Urinary bladder (tissue), 4 donors: Measurements from ENCODE around the gene RGL3. TPM values are rescaled to one million over a fixed set of nuclear protein-coding genes. Genes with fewer than 3 reads are reported as not detected.
"Not testable (repeated sequence)": the region's sequence is repeated elsewhere in the genome, so short reads cannot be mapped to it uniquely, and the experiment has no call there.

Experiments
- DNase-seq: peaks from one replicate; pipeline ENCODE4 v3.0.0-alpha.2; 2015; ENCODE audit errors: extremely low spot score
- H3K27ac ChIP-seq: one replicate; pipeline ENCODE4 v1.5.1; 2013; ENCODE audit warnings: low read depth, mild to moderate bottlenecking, moderate library complexity
- H3K36me3 ChIP-seq: one replicate; pipeline ENCODE4 v1.6.1; 2013; ENCODE audit warnings: mild to moderate bottlenecking, moderate library complexity; ENCODE audit not compliant: insufficient read depth
- H3K4me1 ChIP-seq: one replicate; pipeline ENCODE4 v1.6.1; 2013; ENCODE audit warnings: mild to moderate bottlenecking, moderate library complexity; ENCODE audit not compliant: insufficient read depth
- H3K4me3 ChIP-seq: one replicate; pipeline ENCODE4 v1.5.1; 2013; ENCODE audit warnings: low read depth, low read length
- WGBS: extraction: QIAGEN DNeasy Blood & Tissue Kit; methylation state at CpG from one replicate; pipeline ENCODE4 v1.1.7; 2013; 5-methylcytosine and 5-hydroxymethylcytosine counted together
- polyA plus RNA-seq: library from polyadenylated mRNA; stranded (reverse); fragments of 200-250 nt; gene quantifications from one replicate; pipeline ENCODE4 v1.2.3, GENCODE V29; 2013
- total RNA-seq: library from RNA; depleted of rRNA; stranded (reverse); fragments of >200 nt; gene quantifications from one replicate; pipeline ENCODE4 v1.2.3, GENCODE V29; 2014
- donor health status: healthy with polysubstance abuse.
- donor health status: healthy.

The RGL3 gene
- total and polyA plus RNA-seq, 2 donors, result 2.5 to 6.5 TPM

DNA sequence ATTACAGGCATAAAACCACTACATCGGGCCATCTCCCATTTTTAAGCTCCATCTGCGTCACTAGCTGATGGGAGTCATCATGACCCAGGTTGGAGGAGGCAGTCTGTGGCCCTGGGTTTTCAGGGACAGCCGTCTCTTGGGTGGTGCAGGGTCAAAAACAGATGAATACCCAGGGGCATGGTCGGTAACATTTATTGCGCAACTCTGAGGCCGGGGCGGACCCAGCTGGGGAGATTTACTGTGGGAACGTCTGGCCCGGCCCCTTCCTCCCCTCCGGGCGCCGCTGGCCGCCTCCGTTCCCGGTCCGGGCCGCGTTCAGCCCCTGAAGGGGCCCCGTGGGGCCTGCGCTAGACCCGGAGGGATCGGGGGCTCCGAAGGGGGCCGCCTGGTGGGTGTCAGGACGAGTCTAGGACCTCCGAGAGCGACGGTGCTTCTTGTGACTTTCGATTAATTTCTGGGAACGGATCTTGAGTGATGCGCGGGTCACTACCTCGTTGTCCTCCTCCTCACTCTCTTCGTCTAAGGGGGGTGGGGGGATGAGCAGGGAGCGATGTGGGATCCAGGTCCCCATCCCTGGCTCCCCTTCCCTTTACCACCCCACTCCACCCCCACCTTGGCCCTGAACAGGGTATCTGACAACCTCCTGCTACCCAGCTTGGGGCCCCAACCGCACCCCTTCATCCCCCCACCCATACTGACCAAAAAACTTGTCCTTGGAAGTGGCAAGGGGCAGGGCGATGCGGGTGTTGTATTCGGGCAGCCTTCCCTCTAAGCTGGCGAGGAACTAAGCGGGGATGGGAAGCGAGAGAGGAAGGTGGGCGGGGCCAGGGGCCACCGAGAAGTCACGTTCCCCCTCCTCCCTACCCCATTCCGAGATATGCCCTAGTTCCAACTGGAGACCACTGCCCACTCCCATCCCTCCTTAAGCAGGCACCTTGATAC lies 1.6 kb upstream of the RGL3 start:
- Histone ChIP-seq H3K4me1 (no peaks in the 10 kb centered on the region), H3K27ac (no peak overlapping the region), H3K36me3 (no peaks in the 10 kb centered on the region), H3K4me3 (peak overlapping the region; percentile 29)
- WGBS, result 6% methylated on average over 46 of the region's 46 CpGs
- DNase-seq, result no peak

DNA sequence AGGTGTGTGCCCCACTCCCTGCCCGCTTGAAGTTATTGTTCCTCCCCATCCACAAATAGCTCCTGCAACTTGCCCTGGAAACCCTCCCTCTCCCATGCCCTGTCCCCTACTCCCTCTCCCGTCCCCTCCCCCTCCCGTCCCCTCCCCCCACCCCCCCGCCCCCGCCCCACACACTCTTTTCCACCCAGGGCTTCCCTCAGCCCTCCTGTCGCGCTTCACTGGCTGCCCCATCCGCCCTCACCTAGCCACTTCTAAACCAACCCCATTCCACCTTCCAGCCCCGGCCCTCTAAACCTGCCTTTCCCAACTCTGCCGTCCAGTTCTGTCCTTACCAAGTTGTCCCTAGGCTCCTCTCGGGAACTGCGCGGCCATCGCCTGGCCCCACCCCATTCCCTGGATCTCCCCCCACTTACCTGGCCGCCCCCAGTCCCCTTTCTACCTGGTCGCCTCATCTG lies 993 bp downstream of the RGL3 start:
- H3K4me1 ChIP-seq, result no peaks in the 10 kb centered on the region
- 3% methylated on average over 14 of the region's 16 CpGs for whole genome bisulfite sequencing
- H3K27ac ChIP-seq, result no peak overlapping the region
- H3K4me3 ChIP-seq, result peak overlapping the region; percentile 17
- no peak for DNase-seq
- H3K36me3 ChIP-seq, result no peaks in the 10 kb centered on the region

DNA sequence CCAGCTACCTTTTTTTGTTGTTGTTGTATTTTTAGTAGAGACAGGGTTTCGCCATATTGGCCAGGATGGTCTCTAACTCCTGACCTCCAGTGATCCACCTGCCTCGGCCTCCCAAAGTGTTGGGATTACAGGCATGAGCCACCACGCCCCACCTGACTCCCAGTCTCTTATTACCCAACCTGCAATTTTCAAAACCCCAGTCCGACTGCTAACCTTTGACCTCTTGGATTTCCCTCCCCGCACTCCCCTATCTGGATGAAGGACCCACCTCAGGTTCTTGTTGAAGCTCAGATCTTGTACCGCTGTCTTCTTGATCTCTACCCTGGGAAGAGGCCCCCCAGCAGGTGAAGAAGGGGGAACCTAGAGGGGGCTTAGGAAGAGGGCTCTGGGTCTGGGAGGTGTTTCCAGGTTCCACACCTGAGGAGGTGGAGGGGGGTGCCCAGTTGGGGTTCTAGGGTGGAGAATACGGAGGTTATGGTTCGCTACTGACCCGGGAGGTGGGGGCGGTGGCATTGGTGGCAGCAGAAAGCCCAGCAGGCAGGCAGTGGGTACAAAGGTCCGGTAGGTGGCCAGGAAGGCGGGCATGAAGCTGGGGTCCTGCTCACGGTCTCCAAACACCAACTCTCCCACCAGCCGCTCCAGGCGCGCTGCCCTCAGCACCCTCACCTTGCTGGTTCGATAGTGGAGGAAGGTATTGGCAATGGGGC lies 2.6 kb downstream of the RGL3 start:
- no peak overlapping the region for H3K4me3 ChIP-seq
- H3K36me3 ChIP-seq, result no peaks in the 10 kb centered on the region
- DNase-seq, result no peak
- WGBS, result 90% methylated on average over 17 of the region's 17 CpGs
- H3K27ac ChIP-seq, result no peak overlapping the region
- no peaks in the 10 kb centered on the region for H3K4me1 ChIP-seq

DNA sequence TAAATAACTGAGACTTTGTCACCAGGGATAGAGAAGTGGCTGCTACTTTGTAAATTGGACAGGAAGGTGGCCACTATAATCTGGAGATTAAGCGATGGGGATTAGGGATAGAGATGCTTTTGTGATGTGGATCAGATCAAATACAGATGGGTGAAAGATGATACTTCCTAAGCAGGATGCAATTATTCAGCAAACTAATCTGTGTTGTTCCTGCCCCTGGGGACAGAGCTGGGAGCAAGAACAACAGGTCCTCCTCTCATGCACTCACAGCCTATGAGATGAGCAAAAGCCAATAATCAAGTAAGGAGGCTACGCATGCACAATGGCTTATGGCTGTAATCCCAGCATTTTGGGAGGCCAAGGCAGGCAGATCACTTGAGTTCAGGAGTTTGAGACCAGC lies 4.6 kb downstream of the RGL3 start:
- no peak for DNase-seq
- no peak overlapping the region for H3K27ac ChIP-seq
- H3K4me3 ChIP-seq, result no peak overlapping the region
- no peaks in the 10 kb centered on the region for H3K4me1 ChIP-seq
- 78% methylated on average over 2 of the region's 2 CpGs for WGBS
- no peaks in the 10 kb centered on the region for H3K36me3 ChIP-seq

DNA sequence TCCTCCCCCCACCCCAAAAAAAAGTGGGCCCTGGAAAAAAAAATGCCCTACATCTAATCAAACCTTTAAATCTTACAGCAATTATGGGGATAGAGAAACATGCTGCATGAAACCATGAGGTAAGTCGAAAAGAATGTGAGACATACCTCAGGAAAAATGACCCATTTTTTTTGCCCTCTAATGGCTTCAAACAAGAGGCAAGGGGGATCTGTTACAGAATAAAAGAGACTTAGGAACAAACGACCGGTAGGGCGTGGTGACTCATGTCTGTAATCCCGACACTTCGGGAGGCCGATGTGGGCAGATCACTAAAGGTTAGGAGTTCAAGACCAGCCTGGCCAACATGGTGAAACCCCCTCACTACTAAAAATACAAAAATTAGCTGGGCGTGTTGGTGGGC lies 8.4 kb downstream of the RGL3 start:
- Histone ChIP-seq H3K4me1 (no peaks in the 10 kb centered on the region), H3K27ac (no peak overlapping the region), H3K36me3 (no peaks in the 10 kb centered on the region), H3K4me3 (no peak overlapping the region)
- WGBS, result 64% methylated on average over 8 of the region's 8 CpGs
- no peak for DNase-seq

DNA sequence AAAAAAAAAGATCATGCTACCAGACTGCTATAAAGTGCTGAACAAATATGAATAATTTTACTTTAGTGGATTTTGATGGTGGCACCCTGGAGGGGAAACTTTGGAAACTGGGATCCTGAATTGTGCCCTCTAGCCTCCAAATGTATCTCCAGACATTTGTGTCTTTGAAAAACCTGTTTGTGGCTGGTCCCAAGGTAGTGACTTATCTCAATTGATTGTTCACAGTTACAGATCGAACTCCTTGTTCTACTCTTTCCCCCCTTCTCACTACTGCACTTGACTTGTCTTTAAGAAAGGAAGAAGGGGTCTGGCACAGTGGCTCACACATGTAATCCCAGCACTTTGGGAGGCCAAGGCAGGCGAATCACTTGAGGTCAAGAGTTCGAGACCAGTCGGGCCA lies 10.5 kb downstream of the RGL3 start:
- DNase-seq, result no peak
- 85% methylated on average over 4 of the region's 4 CpGs for whole genome bisulfite sequencing

DNA sequence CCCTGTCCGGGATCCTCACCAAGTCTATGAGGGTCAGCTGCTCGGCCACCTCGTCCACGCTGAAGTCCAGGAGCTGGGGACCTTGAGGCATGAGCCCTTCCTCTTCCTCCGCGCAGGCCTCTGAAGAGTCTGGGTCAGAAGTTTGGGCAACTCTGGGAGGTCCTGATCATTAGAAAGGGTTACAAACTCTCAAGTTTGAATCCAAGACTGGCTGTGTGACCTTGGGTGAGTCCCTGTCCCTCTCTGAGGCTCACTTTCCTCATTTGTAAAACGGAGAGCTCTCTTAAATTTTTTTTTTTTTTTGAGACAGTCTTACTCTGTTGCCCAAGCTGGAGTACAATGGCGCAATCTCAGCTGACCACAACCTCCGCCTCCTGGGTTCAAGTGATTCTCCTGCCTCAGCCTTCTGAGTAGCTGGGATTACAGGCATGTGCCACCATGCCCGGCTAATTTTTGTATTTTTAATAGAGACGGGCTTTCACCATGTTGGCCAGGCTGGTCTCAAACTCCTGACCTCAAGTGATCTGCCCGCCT lies 12.3 kb downstream of the RGL3 start:
- WGBS, result 78% methylated on average over 12 of the region's 12 CpGs
- not testable (repeated sequence) for H3K4me1 ChIP-seq, H3K27ac ChIP-seq, DNase-seq, H3K4me3 ChIP-seq, H3K36me3 ChIP-seq

More for the DNA sequence above, 10.5 kb downstream of the RGL3 start:
- H3K4me1 ChIP-seq, result no peaks in the 10 kb centered on the region
- H3K27ac ChIP-seq, result no peak overlapping the region
- H3K36me3 ChIP-seq, result no peaks in the 10 kb centered on the region
- H3K4me3 ChIP-seq, result no peak overlapping the region

DNA sequence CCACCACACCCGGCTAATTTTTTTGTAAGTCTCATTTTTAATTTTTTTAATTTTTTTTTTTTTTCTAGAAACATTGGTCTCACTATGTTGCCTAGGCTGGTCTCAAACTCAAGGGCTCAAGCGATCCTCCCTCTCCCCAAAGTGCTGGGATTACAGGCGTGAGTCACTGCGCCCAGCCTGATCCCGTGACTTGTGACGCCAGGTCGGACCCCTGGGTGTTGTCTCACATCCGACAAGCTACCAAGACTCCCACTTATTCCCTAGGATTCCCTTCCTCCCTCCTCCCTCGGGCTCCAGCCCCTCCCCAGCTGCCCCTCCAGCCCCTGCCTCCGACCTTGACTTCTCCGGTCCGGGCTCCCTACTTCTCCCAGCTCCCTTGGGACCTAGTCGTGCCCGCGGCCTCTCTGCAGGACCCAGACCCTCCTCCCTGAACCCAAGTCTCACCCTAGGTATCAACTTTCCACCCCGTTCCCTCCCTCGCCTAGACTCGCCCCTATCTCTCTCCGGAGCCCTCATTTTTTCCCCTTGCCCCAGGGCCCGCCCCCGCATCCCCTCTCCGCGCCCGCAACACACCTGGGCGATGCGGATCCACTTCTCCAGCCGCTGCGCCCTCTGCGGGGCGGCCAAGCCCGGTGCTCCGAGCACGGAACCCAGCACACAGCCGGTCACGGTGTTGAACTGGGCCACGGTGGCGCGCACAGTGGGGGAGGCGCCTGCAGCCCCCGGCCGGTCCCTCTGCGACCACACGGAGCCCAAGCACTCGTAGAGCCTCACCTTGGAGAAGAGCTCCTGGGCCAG lies 13.1 kb downstream of the RGL3 start:
- no peak overlapping the region for H3K4me3 ChIP-seq
- no peak overlapping the region for H3K27ac ChIP-seq
- H3K36me3 ChIP-seq, result no peaks in the 10 kb centered on the region
- WGBS, result 33% methylated on average over 44 of the region's 44 CpGs
- no peak for DNase-seq
- H3K4me1 ChIP-seq, result no peaks in the 10 kb centered on the region

DNA sequence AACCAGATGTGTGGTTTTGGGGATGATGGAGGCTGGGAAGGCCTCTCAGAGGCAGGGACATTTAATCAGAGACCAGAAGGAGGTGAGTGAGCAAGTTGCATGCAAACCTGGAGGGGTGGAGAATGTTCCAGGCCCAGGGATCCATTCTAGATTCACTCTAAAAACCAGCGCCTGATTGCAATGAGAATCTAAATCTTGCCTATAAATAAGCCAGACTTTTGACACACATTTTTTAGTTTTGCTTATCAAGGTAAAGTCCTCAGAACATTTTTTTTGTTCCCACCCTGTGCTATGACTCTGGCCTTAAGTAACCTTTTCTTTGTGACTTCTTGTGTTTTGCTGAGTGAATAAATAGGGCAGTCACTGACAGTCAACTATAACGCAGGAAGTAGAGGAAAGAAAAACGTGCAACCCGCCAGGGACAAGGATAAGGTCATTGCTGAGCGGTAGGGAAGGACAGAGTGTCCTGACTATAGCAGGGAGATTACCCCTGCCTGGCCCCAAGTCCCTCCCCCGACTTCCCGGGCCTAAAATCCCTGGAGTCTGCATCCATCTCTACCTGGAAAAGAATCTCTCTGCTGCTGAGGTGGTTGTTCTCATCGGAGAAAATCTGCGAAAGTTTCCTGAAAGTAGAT lies 14.4 kb downstream of the RGL3 start:
- Histone ChIP-seq H3K4me3 (no peak overlapping the region), H3K27ac (no peak overlapping the region), H3K4me1 (no peaks in the 10 kb centered on the region), H3K36me3 (no peaks in the 10 kb centered on the region)
- 54% methylated on average over 9 of the region's 9 CpGs for WGBS
- no peak for DNase-seq

DNA sequence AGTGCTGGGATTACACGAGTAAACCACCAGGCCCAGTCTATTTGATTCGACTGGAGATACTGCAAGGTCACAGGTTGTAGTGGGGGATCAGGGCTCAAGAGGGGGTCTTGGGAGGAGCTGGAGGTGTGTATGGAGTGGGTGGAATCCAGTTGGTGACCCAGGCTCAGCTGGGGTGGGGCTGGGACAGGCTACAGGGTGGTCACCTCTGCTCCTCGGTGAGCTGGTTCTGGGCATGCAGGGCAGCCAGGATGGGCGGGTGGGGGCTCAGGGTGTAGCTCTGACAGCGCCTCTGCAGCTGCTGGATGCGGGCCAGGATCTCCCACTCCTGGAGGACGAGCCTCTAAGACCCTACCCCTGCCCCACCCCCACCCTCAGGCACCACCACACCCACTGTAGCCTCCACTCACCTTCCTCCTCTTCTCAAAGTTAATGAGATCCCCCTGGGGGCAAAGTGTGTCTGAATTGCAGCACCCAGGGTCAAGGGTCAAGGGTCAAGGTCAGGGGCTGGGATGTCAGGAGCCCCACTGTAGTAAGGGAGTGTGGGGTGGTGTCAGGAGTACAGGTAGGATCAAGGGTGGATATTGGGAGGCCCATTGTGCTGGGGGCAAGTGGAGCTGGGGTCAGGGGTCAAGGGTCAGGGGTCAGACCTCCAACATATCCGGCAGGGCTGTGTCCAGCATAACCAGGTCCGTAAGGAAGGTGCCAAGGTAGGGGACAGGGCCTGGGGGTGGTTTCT lies 17.1 kb downstream of the RGL3 start:
- H3K4me3 ChIP-seq, result no peak overlapping the region
- H3K27ac ChIP-seq, result no peak overlapping the region
- DNase-seq, result no peak
- WGBS, result 79% methylated on average over 9 of the region's 9 CpGs
- no peaks in the 10 kb centered on the region for H3K36me3 ChIP-seq
- no peaks in the 10 kb centered on the region for H3K4me1 ChIP-seq

DNA sequence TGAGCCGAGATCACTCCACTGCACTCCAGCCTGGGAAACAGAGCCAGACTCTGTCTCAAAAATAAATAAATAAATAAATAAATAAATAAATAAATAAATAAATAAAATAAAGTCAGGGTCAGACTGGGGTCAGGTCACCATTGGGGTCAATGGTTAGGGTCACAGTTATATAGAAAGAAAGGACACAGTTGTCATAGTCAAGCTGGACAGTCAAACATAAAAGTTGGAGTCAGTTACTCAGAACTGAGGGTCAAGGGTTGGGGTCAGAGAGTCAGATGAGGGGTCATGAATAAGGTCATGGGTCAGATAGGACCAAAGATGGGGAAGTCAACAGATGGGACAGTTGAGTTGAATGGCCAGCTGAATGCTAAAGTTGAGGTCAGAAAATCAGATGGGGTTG lies 18.3 kb downstream of the RGL3 start:
- H3K36me3 ChIP-seq, result no peaks in the 10 kb centered on the region
- WGBS, result 74% methylated on average over 1 of the region's 1 CpG
- no peak overlapping the region for H3K4me3 ChIP-seq
- no peak for DNase-seq
- no peaks in the 10 kb centered on the region for H3K4me1 ChIP-seq
- H3K27ac ChIP-seq, result no peak overlapping the region

DNA sequence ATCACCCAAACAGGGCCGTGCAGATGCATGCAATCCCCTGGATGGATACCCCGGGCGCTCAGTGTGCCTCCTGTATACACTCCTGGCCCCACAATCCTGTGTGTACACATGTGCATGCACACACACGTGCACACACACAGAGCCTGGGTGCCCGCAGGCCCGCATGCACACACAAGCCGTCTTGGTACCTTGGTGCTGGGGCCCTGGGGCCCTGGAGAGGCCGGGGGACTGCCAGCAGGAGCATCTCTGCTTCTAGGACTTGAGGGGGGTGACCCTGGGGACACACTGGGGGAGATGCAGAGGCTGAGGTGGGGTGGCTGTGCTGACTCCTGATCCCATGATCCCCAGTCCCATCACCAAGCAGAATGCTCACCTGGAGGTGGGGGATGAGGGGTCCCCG lies 19.4 kb downstream of the RGL3 start:
- 92% methylated on average over 9 of the region's 9 CpGs for WGBS
- DNase-seq, result no peak
- Histone ChIP-seq H3K4me3 (no peak overlapping the region), H3K36me3 (no peaks in the 10 kb centered on the region), H3K4me1 (no peaks in the 10 kb centered on the region), H3K27ac (no peak overlapping the region)
